Measurements from ENCODE around the gene IGSF8.

IGSF8 gene

GRCh38 chr1:160143695-160144094 lies 45.3 kb upstream of the IGSF8 start:
- Histone ChIP-seq H3K4me3 (ENCODE audit: low read length in 2 of 2) (no peak overlapping the region), H3K36me3 (replicated peaks in 1 of 2; ENCODE audit: control insufficient read depth in 2 of 2, insufficient read depth in 2 of 2, low read length in 2 of 2) (peaks cover 0 to 22% of the 10 kb centered on the region in 2 donors), H3K79me1 (ENCODE audit: low read depth, low read length) (no peaks in the 10 kb centered on the region), H2BK15ac (ENCODE audit: low read length) (no peak overlapping the region), H3K4me2 (ENCODE audit: insufficient read depth, low read length, poor library complexity, severe bottlenecking) (no peak overlapping the region), H2BK12ac (ENCODE audit: low read length) (no peak overlapping the region), H3K18ac (ENCODE audit: low read length) (no peak overlapping the region), H4K8ac (ENCODE audit: low read depth, low read length) (no peak overlapping the region), H3K9ac (ENCODE audit: low read depth, low read length, poor library complexity) (no peak overlapping the region), H3K27ac (replicated peaks; ENCODE audit: low read length) (no peak overlapping the region), H3K9me3 (replicated peaks in 1 of 2; ENCODE audit: control insufficient read depth in 2 of 2, insufficient read depth in 1 of 2, low read depth in 1 of 2, low read length in 2 of 2) (peaks cover 0 to 3% of the 10 kb centered on the region in 2 donors), H3K4me1 (ENCODE audit: control insufficient read depth in 2 of 2, insufficient read depth in 1 of 2, low read depth in 1 of 2, low read length in 2 of 2) (peaks cover 0 to 2% of the 10 kb centered on the region in 2 donors), H3K4ac (ENCODE audit: low read length) (no peak overlapping the region), H3K27me3 (ENCODE audit: control insufficient read depth in 3 of 3, insufficient read depth in 3 of 3, low read depth in 1 of 3, low read length in 3 of 3) (no peaks in the 10 kb centered on the region), H2BK120ac (ENCODE audit: low read depth, low read length) (no peak overlapping the region), H2AK5ac (ENCODE audit: low read depth, low read length) (no peak overlapping the region), H4K91ac (ENCODE audit: low read depth, low read length, poor library complexity) (no peak overlapping the region), H2BK5ac (ENCODE audit: low read length) (no peak overlapping the region), H2AFZ (ENCODE audit: low read length) (no peak overlapping the region), H3K14ac (ENCODE audit: low read length) (no peak overlapping the region), H3K23ac (ENCODE audit: low read depth, low read length, poor library complexity) (no peak overlapping the region)
- WGBS, 2 donors (ENCODE audit: extremely low coverage in 2 of 2, insufficient read length in 2 of 2, insufficient replicate concordance in 1 of 2): no CpG with 5 or more reads among the region's 1 CpG
- DNase-seq (ENCODE audit: low spot score): no peak

- H3K4me1 ChIP-seq (ENCODE audit: control insufficient read depth in 2 of 2, insufficient read depth in 1 of 2, low read depth in 1 of 2, low read length in 2 of 2): no peaks in the 10 kb centered on the region
- H3K36me3 ChIP-seq (replicated peaks in 1 of 2; ENCODE audit: control insufficient read depth in 2 of 2, insufficient read depth in 2 of 2, low read length in 2 of 2): peaks cover 3 to 50% of the 10 kb centered on the region in 2 donors
- H2BK120ac ChIP-seq (ENCODE audit: low read depth, low read length): no peak overlapping the region
- no peak overlapping the region for H3K27ac ChIP-seq (replicated peaks; ENCODE audit: low read length)
- no peak overlapping the region for H2AFZ ChIP-seq (ENCODE audit: low read length)
- no peak overlapping the region for H3K18ac ChIP-seq (ENCODE audit: low read length)
- H3K14ac ChIP-seq (ENCODE audit: low read length): no peak overlapping the region
- H4K8ac ChIP-seq (ENCODE audit: low read depth, low read length): no peak overlapping the region
- H2AK5ac ChIP-seq (ENCODE audit: low read depth, low read length): no peak overlapping the region
- H3K23ac ChIP-seq (ENCODE audit: low read depth, low read length, poor library complexity): no peak overlapping the region
- H3K4me2 ChIP-seq (ENCODE audit: insufficient read depth, low read length, poor library complexity, severe bottlenecking): no peak overlapping the region
- no peak overlapping the region for H2BK5ac ChIP-seq (ENCODE audit: low read length)
- no peaks in the 10 kb centered on the region for H3K79me1 ChIP-seq (ENCODE audit: low read depth, low read length)
- H3K4ac ChIP-seq (ENCODE audit: low read length): no peak overlapping the region
- no peak overlapping the region for H3K4me3 ChIP-seq (ENCODE audit: low read length in 2 of 2)
- no peak overlapping the region for H2BK12ac ChIP-seq (ENCODE audit: low read length)
- H3K27me3 ChIP-seq (ENCODE audit: control insufficient read depth in 3 of 3, insufficient read depth in 3 of 3, low read depth in 1 of 3, low read length in 3 of 3): no peaks in the 10 kb centered on the region
- peaks cover 0 to 3% of the 10 kb centered on the region in 2 donors for H3K9me3 ChIP-seq (replicated peaks in 1 of 2; ENCODE audit: control insufficient read depth in 2 of 2, insufficient read depth in 1 of 2, low read depth in 1 of 2, low read length in 2 of 2)
- no peak for DNase-seq (ENCODE audit: low spot score)
- H2BK15ac ChIP-seq (ENCODE audit: low read length): no peak overlapping the region
- WGBS, 2 donors (ENCODE audit: extremely low coverage in 2 of 2, insufficient read length in 2 of 2, insufficient replicate concordance in 1 of 2): no CpG with 5 or more reads among the region's 8 CpGs
- no peak overlapping the region for H4K91ac ChIP-seq (ENCODE audit: low read depth, low read length, poor library complexity)
- no peak overlapping the region for H3K9ac ChIP-seq (ENCODE audit: low read depth, low read length, poor library complexity)
Observed at GRCh38 chr1:160139840-160140239, 41.4 kb upstream of the IGSF8 start.

GRCh38 chr1:160137216-160137862 lies 38.9 kb upstream of the IGSF8 start:
- H3K27me3 ChIP-seq (ENCODE audit: control insufficient read depth in 3 of 3, insufficient read depth in 3 of 3, low read depth in 1 of 3, low read length in 3 of 3): no peaks in the 10 kb centered on the region
- no peak overlapping the region for H2BK5ac ChIP-seq (ENCODE audit: low read length)
- no peak overlapping the region for H2AK5ac ChIP-seq (ENCODE audit: low read depth, low read length)
- H3K79me1 ChIP-seq (ENCODE audit: low read depth, low read length): peaks cover 3% of the 10 kb centered on the region
- WGBS, 2 donors (ENCODE audit: extremely low coverage in 2 of 2, insufficient read length in 2 of 2, insufficient replicate concordance in 1 of 2): no CpG with 5 or more reads among the region's 8 CpGs
- H2BK120ac ChIP-seq (ENCODE audit: low read depth, low read length): no peak overlapping the region
- H3K9ac ChIP-seq (ENCODE audit: low read depth, low read length, poor library complexity): no peak overlapping the region
- peaks cover 3 to 68% of the 10 kb centered on the region in 2 donors for H3K36me3 ChIP-seq (replicated peaks in 1 of 2; ENCODE audit: control insufficient read depth in 2 of 2, insufficient read depth in 2 of 2, low read length in 2 of 2)
- H4K91ac ChIP-seq (ENCODE audit: low read depth, low read length, poor library complexity): no peak overlapping the region
- no peak overlapping the region for H2AFZ ChIP-seq (ENCODE audit: low read length)
- no peak overlapping the region for H4K8ac ChIP-seq (ENCODE audit: low read depth, low read length)
- DNase-seq (ENCODE audit: low spot score): no peak
- H3K14ac ChIP-seq (ENCODE audit: low read length): no peak overlapping the region
- no peak overlapping the region for H3K4me3 ChIP-seq (ENCODE audit: low read length in 2 of 2)
- H2BK15ac ChIP-seq (ENCODE audit: low read length): no peak overlapping the region
- no peak overlapping the region for H3K18ac ChIP-seq (ENCODE audit: low read length)
- H2BK12ac ChIP-seq (ENCODE audit: low read length): no peak overlapping the region
- no peak overlapping the region for H3K4ac ChIP-seq (ENCODE audit: low read length)
- H3K4me1 ChIP-seq (ENCODE audit: control insufficient read depth in 2 of 2, insufficient read depth in 1 of 2, low read depth in 1 of 2, low read length in 2 of 2): no peaks in the 10 kb centered on the region
- no peaks in the 10 kb centered on the region for H3K9me3 ChIP-seq (replicated peaks in 1 of 2; ENCODE audit: control insufficient read depth in 2 of 2, insufficient read depth in 1 of 2, low read depth in 1 of 2, low read length in 2 of 2)
- H3K23ac ChIP-seq (ENCODE audit: low read depth, low read length, poor library complexity): no peak overlapping the region
- no peak overlapping the region for H3K4me2 ChIP-seq (ENCODE audit: insufficient read depth, low read length, poor library complexity, severe bottlenecking)
- H3K27ac ChIP-seq (replicated peaks; ENCODE audit: low read length): no peak overlapping the region

- Histone ChIP-seq H2AFZ (ENCODE audit: low read length) (no peak overlapping the region), H3K79me1 (ENCODE audit: low read depth, low read length) (peaks cover 3% of the 10 kb centered on the region), H3K27ac (replicated peaks; ENCODE audit: low read length) (no peak overlapping the region), H3K9ac (ENCODE audit: low read depth, low read length, poor library complexity) (no peak overlapping the region), H2BK5ac (ENCODE audit: low read length) (no peak overlapping the region), H3K4me3 (ENCODE audit: low read length in 2 of 2) (no peak overlapping the region), H2BK120ac (ENCODE audit: low read depth, low read length) (no peak overlapping the region), H3K36me3 (replicated peaks in 1 of 2; ENCODE audit: control insufficient read depth in 2 of 2, insufficient read depth in 2 of 2, low read length in 2 of 2) (peaks cover 3 to 72% of the 10 kb centered on the region in 2 donors), H3K14ac (ENCODE audit: low read length) (no peak overlapping the region), H3K18ac (ENCODE audit: low read length) (no peak overlapping the region), H3K4me1 (ENCODE audit: control insufficient read depth in 2 of 2, insufficient read depth in 1 of 2, low read depth in 1 of 2, low read length in 2 of 2) (no peaks in the 10 kb centered on the region), H3K4ac (ENCODE audit: low read length) (no peak overlapping the region), H3K4me2 (ENCODE audit: insufficient read depth, low read length, poor library complexity, severe bottlenecking) (no peak overlapping the region), H4K8ac (ENCODE audit: low read depth, low read length) (no peak overlapping the region), H3K9me3 (replicated peaks in 1 of 2; ENCODE audit: control insufficient read depth in 2 of 2, insufficient read depth in 1 of 2, low read depth in 1 of 2, low read length in 2 of 2) (no peaks in the 10 kb centered on the region), H3K27me3 (ENCODE audit: control insufficient read depth in 3 of 3, insufficient read depth in 3 of 3, low read depth in 1 of 3, low read length in 3 of 3) (no peaks in the 10 kb centered on the region), H3K23ac (ENCODE audit: low read depth, low read length, poor library complexity) (no peak overlapping the region), H2BK12ac (ENCODE audit: low read length) (no peak overlapping the region), H4K91ac (ENCODE audit: low read depth, low read length, poor library complexity) (no peak overlapping the region), H2BK15ac (ENCODE audit: low read length) (no peak overlapping the region), H2AK5ac (ENCODE audit: low read depth, low read length) (no peak overlapping the region)
- WGBS, 2 donors (ENCODE audit: extremely low coverage in 2 of 2, insufficient read length in 2 of 2, insufficient replicate concordance in 1 of 2): no CpG with 5 or more reads among the region's 5 CpGs
- DNase-seq (ENCODE audit: low spot score): no peak
Observed at GRCh38 chr1:160136926-160137200, 38.4 kb upstream of the IGSF8 start.
